ENCODE data around the gene LRP6. TPM values are rescaled to one million over a fixed set of nuclear protein-coding genes. Genes with fewer than 3 reads are reported as not detected.

The LRP6 gene
- total and polyA plus RNA-seq, 2 experiments from 2014 or later = 29.1 to 73.8 TPM

GRCh38 chr12:12266389-12266872 lies 413 bp downstream of the LRP6 start:
- H3K4me1 ChIP-seq (ENCODE audit: insufficient read depth) = peaks cover 26% of the 10 kb centered on the region
- Mint-ChIP-seq H3K4me3 (peak overlapping the region; percentile 95), H3K36me3 (ENCODE audit: low read depth) (peaks cover 13% of the 10 kb centered on the region), H3K27ac (peak overlapping the region; percentile 95), H3K27me3 (ENCODE audit: insufficient read depth, low read depth, poor library complexity) (peaks cover 8% of the 10 kb centered on the region), H3K9me3 (no peaks in the 10 kb centered on the region), H3K4me1 (peaks cover 34% of the 10 kb centered on the region)
- H3K27ac ChIP-seq (ENCODE audit: low read depth) = peak overlapping the region; percentile 99
- H3F3A ChIP-seq (replicated peaks; ENCODE audit: low read depth) = peaks cover 3% of the 10 kb centered on the region; the same call in 1 of the 2 replicates
- no peaks in the 10 kb centered on the region for H3K27me3 ChIP-seq (ENCODE audit: insufficient read depth)
- peaks cover 23% of the 10 kb centered on the region for H4K20me1 ChIP-seq (replicated peaks; ENCODE audit: insufficient read depth)
- H3K9me2 ChIP-seq (ENCODE audit: insufficient read depth) = no peaks in the 10 kb centered on the region
- peaks cover 52% of the 10 kb centered on the region for H3K79me2 ChIP-seq (replicated peaks; ENCODE audit: insufficient read depth)
- peak overlapping the region; percentile 98 for H3K4me3 ChIP-seq
- TF ChIP-seq STAT1 (IDR thresholded peaks at IDR 0.05; ENCODE audit: unreplicated experiment) (no peak), CREB1 (CRISPR knock-in tag; IDR thresholded peaks at IDR 0.05; ENCODE audit: low read depth) (no peak), REST (IDR thresholded peaks at IDR 0.05; ENCODE audit: unreplicated experiment) (no peak), NANOG (IDR thresholded peaks at IDR 0.05; ENCODE audit: borderline replicate concordance) (no peak), POLR2AphosphoS5 (IDR thresholded peaks at IDR 0.05; ENCODE audit: low read depth) (no peak), JUNB (IDR thresholded peaks at IDR 0.05; ENCODE audit: unreplicated experiment) (no peak), EZH2phosphoT487 (IDR thresholded peaks at IDR 0.05; ENCODE audit: unreplicated experiment) (no peak), ZNF114 (CRISPR knock-in tag; IDR thresholded peaks at IDR 0.05) (no peak), CTCF (conservative IDR thresholded peaks at IDR 0.05; ENCODE audit: low read depth in 2 of 2) (no peak), ZNF331 (CRISPR knock-in tag; IDR thresholded peaks at IDR 0.05; ENCODE audit: low read depth) (no peak), ETS1 (IDR thresholded peaks at IDR 0.05) (no peak)
- TF ChIP-seq, protein P1, sequence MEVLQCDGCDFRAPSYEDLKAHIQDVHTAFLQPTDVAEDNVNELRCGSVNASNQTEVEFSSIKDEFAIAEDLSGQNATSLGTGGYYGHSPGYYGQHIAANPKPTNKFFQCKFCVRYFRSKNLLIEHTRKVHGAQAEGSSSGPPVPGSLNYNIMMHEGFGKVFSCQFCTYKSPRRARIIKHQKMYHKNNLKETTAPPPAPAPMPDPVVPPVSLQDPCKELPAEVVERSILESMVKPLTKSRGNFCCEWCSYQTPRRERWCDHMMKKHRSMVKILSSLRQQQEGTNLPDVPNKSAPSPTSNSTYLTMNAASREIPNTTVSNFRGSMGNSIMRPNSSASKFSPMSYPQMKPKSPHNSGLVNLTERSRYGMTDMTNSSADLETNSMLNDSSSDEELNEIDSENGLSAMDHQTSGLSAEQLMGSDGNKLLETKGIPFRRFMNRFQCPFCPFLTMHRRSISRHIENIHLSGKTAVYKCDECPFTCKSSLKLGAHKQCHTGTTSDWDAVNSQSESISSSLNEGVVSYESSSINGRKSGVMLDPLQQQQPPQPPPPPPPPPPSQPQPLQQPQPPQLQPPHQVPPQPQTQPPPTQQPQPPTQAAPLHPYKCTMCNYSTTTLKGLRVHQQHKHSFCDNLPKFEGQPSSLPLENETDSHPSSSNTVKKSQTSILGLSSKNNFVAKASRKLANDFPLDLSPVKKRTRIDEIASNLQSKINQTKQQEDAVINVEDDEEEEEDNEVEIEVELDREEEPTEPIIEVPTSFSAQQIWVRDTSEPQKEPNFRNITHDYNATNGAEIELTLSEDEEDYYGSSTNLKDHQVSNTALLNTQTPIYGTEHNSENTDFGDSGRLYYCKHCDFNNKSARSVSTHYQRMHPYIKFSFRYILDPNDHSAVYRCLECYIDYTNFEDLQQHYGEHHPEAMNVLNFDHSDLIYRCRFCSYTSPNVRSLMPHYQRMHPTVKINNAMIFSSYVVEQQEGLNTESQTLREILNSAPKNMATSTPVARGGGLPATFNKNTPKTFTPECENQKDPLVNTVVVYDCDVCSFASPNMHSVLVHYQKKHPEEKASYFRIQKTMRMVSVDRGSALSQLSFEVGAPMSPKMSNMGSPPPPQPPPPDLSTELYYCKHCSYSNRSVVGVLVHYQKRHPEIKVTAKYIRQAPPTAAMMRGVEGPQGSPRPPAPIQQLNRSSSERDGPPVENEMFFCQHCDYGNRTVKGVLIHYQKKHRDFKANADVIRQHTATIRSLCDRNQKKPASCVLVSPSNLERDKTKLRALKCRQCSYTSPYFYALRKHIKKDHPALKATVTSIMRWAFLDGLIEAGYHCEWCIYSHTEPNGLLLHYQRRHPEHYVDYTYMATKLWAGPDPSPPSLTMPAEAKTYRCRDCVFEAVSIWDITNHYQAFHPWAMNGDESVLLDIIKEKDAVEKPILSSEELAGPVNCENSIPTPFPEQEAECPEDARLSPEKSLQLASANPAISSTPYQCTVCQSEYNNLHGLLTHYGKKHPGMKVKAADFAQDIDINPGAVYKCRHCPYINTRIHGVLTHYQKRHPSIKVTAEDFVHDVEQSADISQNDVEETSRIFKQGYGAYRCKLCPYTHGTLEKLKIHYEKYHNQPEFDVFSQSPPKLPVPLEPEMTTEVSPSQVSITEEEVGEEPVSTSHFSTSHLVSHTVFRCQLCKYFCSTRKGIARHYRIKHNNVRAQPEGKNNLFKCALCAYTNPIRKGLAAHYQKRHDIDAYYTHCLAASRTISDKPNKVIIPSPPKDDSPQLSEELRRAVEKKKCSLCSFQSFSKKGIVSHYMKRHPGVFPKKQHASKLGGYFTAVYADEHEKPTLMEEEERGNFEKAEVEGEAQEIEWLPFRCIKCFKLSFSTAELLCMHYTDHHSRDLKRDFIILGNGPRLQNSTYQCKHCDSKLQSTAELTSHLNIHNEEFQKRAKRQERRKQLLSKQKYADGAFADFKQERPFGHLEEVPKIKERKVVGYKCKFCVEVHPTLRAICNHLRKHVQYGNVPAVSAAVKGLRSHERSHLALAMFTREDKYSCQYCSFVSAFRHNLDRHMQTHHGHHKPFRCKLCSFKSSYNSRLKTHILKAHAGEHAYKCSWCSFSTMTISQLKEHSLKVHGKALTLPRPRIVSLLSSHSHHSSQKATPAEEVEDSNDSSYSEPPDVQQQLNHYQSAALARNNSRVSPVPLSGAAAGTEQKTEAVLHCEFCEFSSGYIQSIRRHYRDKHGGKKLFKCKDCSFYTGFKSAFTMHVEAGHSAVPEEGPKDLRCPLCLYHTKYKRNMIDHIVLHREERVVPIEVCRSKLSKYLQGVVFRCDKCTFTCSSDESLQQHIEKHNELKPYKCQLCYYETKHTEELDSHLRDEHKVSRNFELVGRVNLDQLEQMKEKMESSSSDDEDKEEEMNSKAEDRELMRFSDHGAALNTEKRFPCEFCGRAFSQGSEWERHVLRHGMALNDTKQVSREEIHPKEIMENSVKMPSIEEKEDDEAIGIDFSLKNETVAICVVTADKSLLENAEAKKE (CRISPR knock-in tag; IDR thresholded peaks at IDR 0.05) = no peak
- H3K36me3 ChIP-seq (ENCODE audit: insufficient read depth) = no peaks in the 10 kb centered on the region
- DNase-seq (ENCODE audit: low spot score) = peak; percentile 74
- peak; percentile 47 for ATAC-seq
- H3K4me2 ChIP-seq = peak overlapping the region; percentile 80
- no peak overlapping the region; the same call in 1 of the 2 replicates for H2AFZ ChIP-seq
